Neural cell (in vitro differentiated cells): ENCODE data around the gene TBC1D19. TPM values are rescaled to one million over a fixed set of nuclear protein-coding genes. Genes with fewer than 3 reads are reported as not detected.

Source experiments
- H2AFZ ChIP-seq: fragments of 200-600, 300-800 bp; sonication (generic), shearing (Covaris generic); 2 replicates; pipeline ENCODE4 v1.6.0; 2014; ENCODE audit warnings: low read depth, mild to moderate bottlenecking, antibody characterized with exemption, low read length, moderate library complexity
- H3F3A ChIP-seq: fragments of 200-600 bp; shearing (Covaris generic); 2 replicates; pipeline ENCODE4 v1.6.1; 2016; ENCODE audit warnings: mild to moderate bottlenecking, moderate library complexity, mixed read lengths, antibody characterized with exemption, low read length; ENCODE audit not compliant: insufficient read depth, poor library complexity, severe bottlenecking
- H3K27ac ChIP-seq: fragments of 200-600, 300-800 bp; sonication (generic), shearing (Covaris generic); 2 replicates; pipeline ENCODE4 v1.5.1; 2014; ENCODE audit warnings: mild to moderate bottlenecking, low read length, moderate library complexity
- H3K27me3 ChIP-seq: fragments of 300-800, 200-600 bp; sonication (generic), shearing (Covaris generic); 2 replicates; pipeline ENCODE4 v1.6.0; 2014; ENCODE audit warnings: mild to moderate bottlenecking, low read depth, low read length, moderate library complexity; ENCODE audit not compliant: insufficient read depth
- H3K36me3 ChIP-seq: fragments of 300-800, 200-600 bp; sonication (generic), shearing (Covaris generic); 2 replicates; pipeline ENCODE4 v1.5.1; 2014; ENCODE audit warnings: mild to moderate bottlenecking, antibody characterized with exemption, low read length, moderate library complexity; ENCODE audit not compliant: insufficient read depth
- H3K4me2 ChIP-seq: fragments of 300-800, 200-600 bp; sonication (generic), shearing (Covaris generic); 2 replicates; pipeline ENCODE4 v1.6.0; 2014; ENCODE audit warnings: mild to moderate bottlenecking, low read length
- H3K4me3 ChIP-seq: fragments of 300-800, 200-600 bp; sonication (generic), shearing (Covaris generic); 2 replicates; pipeline ENCODE4 v1.5.1; 2014; ENCODE audit warnings: mild to moderate bottlenecking, low read length, moderate library complexity
- H3K79me2 ChIP-seq: fragments of 200-600 bp; shearing (Covaris generic); replicated peaks from 2 replicates; pipeline ENCODE4 v1.6.0; 2014; ENCODE audit warnings: mild to moderate bottlenecking, low read length, moderate library complexity; ENCODE audit not compliant: insufficient read depth
- H3K9ac ChIP-seq: fragments of 300-800, 200-600 bp; sonication (generic), shearing (Covaris generic); 2 replicates; pipeline ENCODE4 v1.6.1; 2016; ENCODE audit warnings: mild to moderate bottlenecking, low read length, mixed read lengths
- H3K9me2 ChIP-seq: fragments of 200-600 bp; shearing (Covaris generic); 2 replicates; pipeline ENCODE4 v1.6.1; 2016; ENCODE audit warnings: mild to moderate bottlenecking, low read length, mixed read lengths; ENCODE audit not compliant: insufficient read depth
- H3K9me3 ChIP-seq: fragments of 200-600, 300-800 bp; sonication (generic), shearing (Covaris generic); 2 replicates; pipeline ENCODE4 v1.6.1; 2016; ENCODE audit warnings: mild to moderate bottlenecking, mixed run types, low read length, moderate library complexity, mixed read lengths
- H4K20me1 ChIP-seq: fragments of 200-600 bp; shearing (Covaris generic); 2 replicates; pipeline ENCODE4 v1.6.1; 2016; ENCODE audit warnings: mild to moderate bottlenecking, mixed run types; ENCODE audit not compliant: insufficient read depth
- EP300 ChIP-seq: fragments of 450-650 bp; conservative IDR thresholded peaks from 2 replicates; pipeline ENCODE4 v1.6.1; 2014; ENCODE audit warnings: antibody characterized with exemption, mild to moderate bottlenecking, moderate library complexity; ENCODE audit not compliant: poor library complexity, severe bottlenecking
- EZH2 ChIP-seq: fragments of 200-600, 300-800 bp; shearing (Covaris generic), sonication (generic); IDR thresholded peaks from 2 replicates; pipeline ENCODE4 v1.6.1; 2014; ENCODE audit warnings: antibody characterized with exemption, low read length, borderline replicate concordance, mild to moderate bottlenecking; ENCODE audit not compliant: insufficient read depth, poor library complexity, severe bottlenecking
- MXI1 ChIP-seq: fragments of 450-650 bp; conservative IDR thresholded peaks from 2 replicates; pipeline ENCODE4 v1.6.1; 2014; ENCODE audit warnings: antibody characterized with exemption, mild to moderate bottlenecking; ENCODE audit not compliant: poor library complexity, severe bottlenecking
- POLR2AphosphoS5 ChIP-seq: IDR thresholded peaks from 2 replicates; pipeline ENCODE4 v1.6.1; 2012
- RAD21 ChIP-seq: fragments of 450-650 bp; conservative IDR thresholded peaks from 2 replicates; pipeline ENCODE4 v1.6.1; 2014; ENCODE audit warnings: antibody characterized with exemption, mild to moderate bottlenecking, moderate library complexity
- SMC3 ChIP-seq: fragments of 450-650 bp; conservative IDR thresholded peaks from 2 replicates; pipeline ENCODE4 v1.6.1; 2014; ENCODE audit warnings: antibody characterized with exemption, mild to moderate bottlenecking, moderate library complexity; ENCODE audit not compliant: poor library complexity
- TAF1 ChIP-seq: IDR thresholded peaks from 2 replicates; pipeline ENCODE4 v1.6.1; 2012; ENCODE audit warnings: low read depth
- polyA plus RNA-seq: library from polyadenylated mRNA; depleted of rRNA; stranded (reverse); fragments of >200 nt; gene quantifications from 2 replicates; pipeline ENCODE4 v1.2.3, GENCODE V29; 2014
- small RNA-seq, 3 experiments: library from RNA; depleted of rRNA; stranded (forward); fragments of <200 nt; gene quantifications; one replicate each; pipeline ENCODE3, GENCODE V24; 2012
- TF ChIP-seq, protein P1 (sequence below): IDR thresholded peaks from 2 replicates; pipeline ENCODE4 v1.6.1; 2012; ENCODE audit warnings: borderline replicate concordance
- TF ChIP-seq, protein P2 (sequence below): fragments of 450-650 bp; IDR thresholded peaks from 2 replicates; pipeline ENCODE4 v1.5.1; 2014; ENCODE audit warnings: antibody characterized with exemption, mild to moderate bottlenecking, moderate library complexity; ENCODE audit not compliant: poor library complexity, severe bottlenecking

Gene TBC1D19
- polyA plus RNA-seq, 1 donor from 2014 or later, result 23.1 TPM

DNA sequence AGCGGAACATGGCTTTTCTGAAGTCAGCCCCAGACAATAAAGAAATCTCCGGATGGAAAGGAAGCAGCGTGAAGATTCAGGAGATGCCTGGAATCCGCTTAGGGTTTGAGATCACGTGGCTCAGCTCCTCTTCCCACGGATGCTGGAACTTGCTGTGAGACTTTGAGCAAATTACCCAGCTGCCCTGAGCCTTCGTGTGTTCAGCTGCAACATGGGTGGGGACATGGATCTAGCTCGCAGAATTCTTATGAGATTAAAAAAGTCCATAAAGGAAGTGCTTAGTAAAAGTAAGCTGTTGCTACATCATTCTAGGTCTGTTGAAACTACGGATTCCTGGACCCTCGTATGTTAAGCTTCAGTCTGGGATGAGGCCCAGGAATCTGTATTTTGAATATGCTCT lies 221.0 kb downstream of the TBC1D19 start:
- Histone ChIP-seq H4K20me1 (no peaks in the 10 kb centered on the region), H3K9ac (no peak overlapping the region), H3F3A (no peaks in the 10 kb centered on the region), H3K4me2 (no peak overlapping the region), H3K27me3 (no peaks in the 10 kb centered on the region), H3K36me3 (no peaks in the 10 kb centered on the region), H3K4me3 (no peak overlapping the region), H2AFZ (no peak overlapping the region), H3K27ac (no peak overlapping the region), H3K79me2 (no peaks in the 10 kb centered on the region), H3K9me3 (no peaks in the 10 kb centered on the region), H3K9me2 (no peaks in the 10 kb centered on the region)
- TF ChIP-seq SMC3, result no peak
- no peak for TF ChIP-seq EZH2
- TF ChIP-seq, protein P1, sequence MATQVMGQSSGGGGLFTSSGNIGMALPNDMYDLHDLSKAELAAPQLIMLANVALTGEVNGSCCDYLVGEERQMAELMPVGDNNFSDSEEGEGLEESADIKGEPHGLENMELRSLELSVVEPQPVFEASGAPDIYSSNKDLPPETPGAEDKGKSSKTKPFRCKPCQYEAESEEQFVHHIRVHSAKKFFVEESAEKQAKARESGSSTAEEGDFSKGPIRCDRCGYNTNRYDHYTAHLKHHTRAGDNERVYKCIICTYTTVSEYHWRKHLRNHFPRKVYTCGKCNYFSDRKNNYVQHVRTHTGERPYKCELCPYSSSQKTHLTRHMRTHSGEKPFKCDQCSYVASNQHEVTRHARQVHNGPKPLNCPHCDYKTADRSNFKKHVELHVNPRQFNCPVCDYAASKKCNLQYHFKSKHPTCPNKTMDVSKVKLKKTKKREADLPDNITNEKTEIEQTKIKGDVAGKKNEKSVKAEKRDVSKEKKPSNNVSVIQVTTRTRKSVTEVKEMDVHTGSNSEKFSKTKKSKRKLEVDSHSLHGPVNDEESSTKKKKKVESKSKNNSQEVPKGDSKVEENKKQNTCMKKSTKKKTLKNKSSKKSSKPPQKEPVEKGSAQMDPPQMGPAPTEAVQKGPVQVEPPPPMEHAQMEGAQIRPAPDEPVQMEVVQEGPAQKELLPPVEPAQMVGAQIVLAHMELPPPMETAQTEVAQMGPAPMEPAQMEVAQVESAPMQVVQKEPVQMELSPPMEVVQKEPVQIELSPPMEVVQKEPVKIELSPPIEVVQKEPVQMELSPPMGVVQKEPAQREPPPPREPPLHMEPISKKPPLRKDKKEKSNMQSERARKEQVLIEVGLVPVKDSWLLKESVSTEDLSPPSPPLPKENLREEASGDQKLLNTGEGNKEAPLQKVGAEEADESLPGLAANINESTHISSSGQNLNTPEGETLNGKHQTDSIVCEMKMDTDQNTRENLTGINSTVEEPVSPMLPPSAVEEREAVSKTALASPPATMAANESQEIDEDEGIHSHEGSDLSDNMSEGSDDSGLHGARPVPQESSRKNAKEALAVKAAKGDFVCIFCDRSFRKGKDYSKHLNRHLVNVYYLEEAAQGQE, result no peak
- TF ChIP-seq RAD21, result no peak
- TF ChIP-seq TAF1, result no peak
- TF ChIP-seq POLR2AphosphoS5, result no peak
- no peak for TF ChIP-seq EP300
- TF ChIP-seq, protein P2, sequence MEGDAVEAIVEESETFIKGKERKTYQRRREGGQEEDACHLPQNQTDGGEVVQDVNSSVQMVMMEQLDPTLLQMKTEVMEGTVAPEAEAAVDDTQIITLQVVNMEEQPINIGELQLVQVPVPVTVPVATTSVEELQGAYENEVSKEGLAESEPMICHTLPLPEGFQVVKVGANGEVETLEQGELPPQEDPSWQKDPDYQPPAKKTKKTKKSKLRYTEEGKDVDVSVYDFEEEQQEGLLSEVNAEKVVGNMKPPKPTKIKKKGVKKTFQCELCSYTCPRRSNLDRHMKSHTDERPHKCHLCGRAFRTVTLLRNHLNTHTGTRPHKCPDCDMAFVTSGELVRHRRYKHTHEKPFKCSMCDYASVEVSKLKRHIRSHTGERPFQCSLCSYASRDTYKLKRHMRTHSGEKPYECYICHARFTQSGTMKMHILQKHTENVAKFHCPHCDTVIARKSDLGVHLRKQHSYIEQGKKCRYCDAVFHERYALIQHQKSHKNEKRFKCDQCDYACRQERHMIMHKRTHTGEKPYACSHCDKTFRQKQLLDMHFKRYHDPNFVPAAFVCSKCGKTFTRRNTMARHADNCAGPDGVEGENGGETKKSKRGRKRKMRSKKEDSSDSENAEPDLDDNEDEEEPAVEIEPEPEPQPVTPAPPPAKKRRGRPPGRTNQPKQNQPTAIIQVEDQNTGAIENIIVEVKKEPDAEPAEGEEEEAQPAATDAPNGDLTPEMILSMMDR, result no peak
- no peak for TF ChIP-seq MXI1

Small RNAs within 50 kb of the gene (small RNA-seq; reads per million reads assigned to genes)
- gene RF00284, result 0 to 0.07 (median 0) reads per million in 3 experiments

Other genes starting within 250 kb of the TBC1D19 start
- gene CCKAR, start 93.6 kb upstream of the TBC1D19 start, polyA plus RNA-seq, result not detected in 2 replicates